GM21717 (cell line): ENCODE data around the gene SEC22A.

Source experiments
- ATAC-seq: cut with Tn5 transposase; IDR thresholded peaks from one replicate; pipeline ENCODE4 v1.9.1; 2021; ENCODE audit warnings: mild to moderate bottlenecking, moderate library complexity; ENCODE audit not compliant: unreplicated experiment

The SEC22A gene

DNA sequence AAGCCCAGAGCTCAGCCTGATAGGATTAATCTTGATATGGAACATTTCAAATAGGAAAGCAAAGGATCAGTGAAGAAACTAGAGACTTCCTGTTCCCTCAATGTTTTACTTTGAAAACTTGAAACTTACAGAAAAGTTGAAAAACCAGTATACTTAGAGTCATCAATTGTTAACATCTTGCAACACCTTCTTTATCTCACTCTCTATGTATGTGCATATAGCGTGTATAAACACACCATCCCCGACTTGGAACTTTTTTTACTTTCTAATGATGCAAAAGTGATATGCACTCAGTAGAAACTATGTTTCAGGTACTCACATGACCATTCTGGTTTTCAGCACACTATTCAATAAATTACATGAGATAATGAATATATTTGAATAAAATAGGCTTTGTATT is 60.5 kb downstream of the SEC22A start:
- ATAC-seq: no peak

DNA sequence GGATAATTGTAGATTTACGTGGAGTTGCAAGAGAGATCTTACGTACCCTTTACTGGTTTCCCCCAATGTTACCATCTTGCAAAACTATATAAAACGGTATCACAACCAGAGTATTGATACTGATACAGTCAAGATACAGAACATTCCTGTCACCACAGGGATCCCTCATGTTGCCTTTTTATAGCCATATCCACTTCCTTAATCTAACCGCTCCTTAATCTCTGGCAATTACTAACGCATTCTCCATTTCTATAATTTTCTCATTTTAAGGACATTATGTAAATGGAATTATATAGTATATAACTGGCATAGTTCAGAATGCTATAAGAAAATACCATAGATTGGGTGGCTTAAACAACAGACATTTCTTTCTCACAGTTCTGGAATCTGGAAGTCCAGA is 61.1 kb downstream of the SEC22A start:
- no peak for ATAC-seq

- ATAC-seq: no peak
Measured at GRCh38 chr3:123263941-123264340, 62.2 kb downstream of the SEC22A start.

- ATAC-seq: no peak
Measured at GRCh38 chr3:123267821-123268220, 66.1 kb downstream of the SEC22A start.

DNA sequence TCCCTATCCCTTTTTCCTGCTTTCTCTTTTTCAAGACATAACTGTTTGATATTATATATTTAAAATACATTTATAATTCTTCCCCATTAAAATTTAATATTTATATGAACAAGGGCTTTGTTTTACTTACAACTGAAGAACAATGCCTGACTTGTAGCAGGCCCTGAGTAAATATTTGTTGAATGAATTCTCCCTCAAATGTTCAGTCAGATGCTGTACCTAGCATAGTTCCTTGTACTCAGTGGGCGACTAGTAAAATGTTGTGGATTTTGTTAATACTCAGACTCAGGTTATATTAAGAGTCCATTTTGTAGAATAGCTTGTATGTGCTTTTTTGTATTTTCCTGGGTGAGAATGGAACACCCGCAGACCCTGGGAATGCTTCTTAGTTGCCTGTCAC is 69.1 kb downstream of the SEC22A start:
- ATAC-seq: no peak

DNA sequence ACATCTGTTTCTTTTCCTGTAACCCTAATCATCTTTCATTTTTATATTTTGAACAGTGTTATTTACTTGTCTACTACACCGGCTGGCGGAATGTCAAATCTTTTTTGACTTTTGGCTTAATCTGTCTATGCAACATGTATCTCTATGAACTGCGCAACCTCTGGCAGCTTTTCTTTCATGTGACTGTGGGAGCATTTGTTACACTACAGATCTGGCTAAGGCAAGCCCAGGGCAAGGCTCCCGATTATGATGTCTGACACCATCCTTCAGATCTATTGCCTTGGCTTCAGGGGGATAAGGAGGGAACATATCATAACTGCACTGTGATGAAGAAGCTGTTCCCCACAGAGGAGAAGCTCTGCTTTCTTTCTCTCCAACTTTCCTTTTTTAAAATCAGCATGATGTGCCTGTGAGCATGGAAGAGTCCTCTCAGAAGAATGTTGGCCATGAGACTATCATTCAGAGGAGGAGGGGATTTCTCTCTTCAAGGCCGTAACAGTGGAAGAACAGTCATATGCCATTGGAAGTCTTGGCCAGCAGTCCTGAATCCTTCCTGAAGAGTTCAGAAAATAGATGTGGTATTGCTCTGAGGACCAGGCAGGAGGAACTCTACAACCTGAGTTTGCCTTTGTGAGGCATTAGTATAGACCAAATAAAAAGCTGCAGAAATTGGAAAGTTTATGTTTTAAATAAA is 69.9 kb downstream of the SEC22A start:
- no peak for ATAC-seq

DNA sequence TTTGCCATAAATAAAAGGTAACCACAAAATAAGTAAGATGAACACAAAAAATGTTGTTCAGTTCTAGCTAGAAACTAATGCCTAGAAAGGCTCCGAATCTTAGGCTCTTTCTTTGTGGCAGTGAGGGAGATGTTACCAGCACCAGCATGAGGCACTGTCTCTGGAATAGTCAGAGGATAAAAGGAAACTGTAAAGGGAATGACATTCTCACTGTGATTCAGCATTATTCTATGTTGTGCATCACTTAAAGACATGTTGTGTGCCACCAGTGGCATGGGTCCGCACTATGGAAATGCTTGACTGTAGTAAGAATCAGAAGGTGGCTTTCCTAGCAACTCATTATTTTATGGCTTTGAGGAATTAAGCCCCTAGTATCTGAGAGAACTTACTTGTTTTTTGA is 70.8 kb downstream of the SEC22A start:
- ATAC-seq: no peak

DNA sequence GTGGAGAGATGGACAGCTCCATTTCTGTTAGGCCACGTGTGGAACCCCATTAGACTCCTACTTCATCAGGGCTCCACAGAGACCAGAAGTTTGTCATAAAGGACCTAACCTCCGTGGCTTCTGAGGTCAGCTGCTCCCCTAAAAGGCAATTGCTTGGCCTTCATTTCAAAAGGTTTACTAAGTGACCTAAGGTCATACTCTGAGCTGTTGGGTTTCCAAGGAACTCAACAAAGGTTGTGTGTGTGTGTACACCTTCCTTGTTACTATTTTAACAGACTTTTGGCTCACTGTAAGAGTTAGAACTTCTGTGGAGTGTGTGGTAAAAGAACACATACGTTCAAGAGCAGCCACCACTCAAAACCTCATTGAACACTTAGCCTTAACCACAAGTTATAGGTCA is 73.9 kb downstream of the SEC22A start:
- ATAC-seq: no peak

GRCh38 chr3:123276346-123277006 is 74.7 kb downstream of the SEC22A start:
- no peak for ATAC-seq

DNA sequence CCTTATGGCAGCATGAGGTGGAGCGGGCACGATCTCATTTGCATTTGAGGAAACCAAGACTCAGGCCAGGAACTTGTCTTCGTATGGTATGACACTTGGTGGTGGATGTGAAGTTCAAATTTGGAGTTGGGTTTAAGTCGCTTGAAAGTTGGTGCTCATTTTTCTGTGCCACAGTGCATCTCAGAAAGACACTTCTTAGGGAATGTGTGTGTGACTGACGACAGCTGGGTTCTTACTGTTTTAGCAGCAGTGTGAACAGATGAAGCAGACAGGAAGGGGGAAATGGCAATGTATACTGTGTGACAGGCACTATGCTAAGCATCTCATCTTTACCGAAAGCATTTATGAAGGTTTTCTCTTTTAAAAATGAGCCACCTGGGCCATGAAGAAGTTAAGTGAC is 75.4 kb downstream of the SEC22A start:
- no peak for ATAC-seq

GRCh38 chr3:123278446-123278845 is 76.7 kb downstream of the SEC22A start:
- ATAC-seq: no peak

DNA sequence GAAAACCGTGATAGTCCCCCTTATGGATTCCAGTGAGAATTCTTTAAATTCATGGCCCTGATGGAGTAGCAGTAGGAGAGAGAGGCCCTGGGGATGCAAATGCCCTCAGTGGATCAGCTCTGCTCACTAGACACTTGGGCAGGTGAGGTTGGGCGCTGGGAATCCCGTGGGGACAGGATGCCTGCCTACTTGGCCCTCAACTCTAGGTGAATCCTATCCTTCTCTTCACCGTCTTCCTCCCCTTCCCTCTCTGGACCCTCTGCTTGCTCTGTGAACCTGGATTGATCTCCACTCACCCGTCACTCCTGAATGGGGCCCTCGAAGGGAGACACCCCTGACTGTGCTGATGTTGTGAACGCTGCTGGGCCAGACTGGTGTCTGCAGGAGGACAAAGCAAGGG is 77.4 kb downstream of the SEC22A start:
- no peak for ATAC-seq

DNA sequence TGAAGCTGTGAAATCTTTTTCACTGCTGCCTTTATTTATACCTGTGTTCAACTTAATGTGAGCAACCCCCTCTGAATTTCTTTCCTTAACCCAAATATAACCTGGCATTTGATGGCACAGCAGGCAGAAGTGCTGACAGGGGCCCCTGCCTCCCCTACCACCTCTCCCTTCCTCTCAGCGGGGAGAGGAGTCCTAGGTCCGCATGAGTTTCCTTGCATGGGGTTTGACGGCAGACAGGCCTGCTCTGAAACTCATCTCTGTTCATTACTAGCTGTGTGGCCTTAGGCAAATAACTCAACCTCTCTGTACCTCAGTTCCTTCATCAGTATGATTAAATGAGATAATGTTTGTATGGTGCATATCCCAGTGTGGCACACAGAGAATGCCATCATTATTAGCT is 79.7 kb downstream of the SEC22A start:
- no peak for ATAC-seq

- no peak for ATAC-seq
Measured at GRCh38 chr3:123281929-123282328, 80.2 kb downstream of the SEC22A start.

- no peak for ATAC-seq
Measured at GRCh38 chr3:123282461-123282860, 80.7 kb downstream of the SEC22A start.

DNA sequence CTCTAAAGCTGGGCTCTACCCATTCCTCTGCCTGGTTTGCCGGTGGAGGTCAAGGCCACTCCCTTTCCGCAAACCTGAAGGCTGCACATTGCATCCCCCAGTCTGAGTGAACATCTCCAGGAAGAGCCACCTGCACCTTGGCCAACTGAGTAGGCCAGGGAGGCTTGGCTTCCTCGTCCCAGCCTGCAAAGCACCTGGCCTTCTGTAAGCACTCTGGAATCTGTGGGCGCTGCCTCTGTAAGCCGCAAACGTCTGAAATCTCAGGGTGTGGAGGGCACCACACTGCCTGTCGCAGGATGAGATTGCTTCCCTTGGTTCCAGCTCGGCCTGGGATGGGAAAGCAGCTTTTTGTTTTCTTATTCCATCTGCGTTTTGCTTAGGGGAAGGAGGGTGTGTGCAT is 81.3 kb downstream of the SEC22A start:
- no peak for ATAC-seq

- ATAC-seq: no peak
Measured at GRCh38 chr3:123283657-123284398, 82.1 kb downstream of the SEC22A start.

GRCh38 chr3:123284399-123285010 is 82.8 kb downstream of the SEC22A start:
- ATAC-seq: no peak

GRCh38 chr3:123285066-123285465 is 83.3 kb downstream of the SEC22A start:
- ATAC-seq: no peak

DNA sequence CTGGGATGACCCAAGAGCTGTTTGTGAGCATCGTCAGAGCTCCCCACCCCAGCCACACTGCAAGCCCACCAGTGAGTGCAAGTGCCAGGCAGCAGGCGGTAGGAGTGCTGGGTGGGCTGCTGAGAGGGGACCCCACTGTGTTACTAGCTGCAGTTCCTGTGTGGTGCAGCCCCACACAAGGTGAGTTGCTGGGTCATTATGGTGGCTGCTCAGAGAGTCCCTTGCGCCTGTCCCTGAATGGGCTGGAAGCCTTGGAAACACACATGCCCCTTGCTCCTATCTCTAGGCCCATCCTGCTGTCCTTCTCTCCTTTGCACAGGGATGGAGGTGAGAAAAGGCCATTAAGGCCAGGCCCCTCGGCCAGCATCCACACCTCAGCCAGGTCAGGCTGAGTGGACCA is 83.7 kb downstream of the SEC22A start:
- ATAC-seq: no peak

DNA sequence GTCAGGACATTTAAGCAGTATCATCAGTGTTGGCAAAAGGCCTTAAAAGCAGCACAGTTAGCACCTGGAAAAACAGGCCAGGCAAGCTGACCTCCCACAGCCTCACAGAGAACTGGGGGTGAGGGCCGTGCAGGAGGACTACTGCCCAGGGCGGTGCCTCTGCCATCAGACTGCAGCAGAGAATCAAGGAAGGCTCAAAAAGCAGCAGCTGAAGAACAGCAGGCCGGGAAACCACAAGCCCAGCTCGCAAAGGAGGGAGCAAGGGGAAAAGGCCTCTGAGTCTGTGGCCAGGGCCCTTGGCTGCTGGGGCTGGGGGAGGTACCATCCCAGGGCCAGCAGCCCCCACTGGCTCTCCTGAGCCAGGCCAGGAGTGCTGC is 84.2 kb downstream of the SEC22A start:
- ATAC-seq: no peak
